Fibroblast of skin of abdomen (primary cell): ENCODE results near the gene VWA5B2.

Experiments
- DNase-seq: peaks from one replicate; pipeline ENCODE4 v3.0.0-alpha.2; 2013

Gene VWA5B2

DNA sequence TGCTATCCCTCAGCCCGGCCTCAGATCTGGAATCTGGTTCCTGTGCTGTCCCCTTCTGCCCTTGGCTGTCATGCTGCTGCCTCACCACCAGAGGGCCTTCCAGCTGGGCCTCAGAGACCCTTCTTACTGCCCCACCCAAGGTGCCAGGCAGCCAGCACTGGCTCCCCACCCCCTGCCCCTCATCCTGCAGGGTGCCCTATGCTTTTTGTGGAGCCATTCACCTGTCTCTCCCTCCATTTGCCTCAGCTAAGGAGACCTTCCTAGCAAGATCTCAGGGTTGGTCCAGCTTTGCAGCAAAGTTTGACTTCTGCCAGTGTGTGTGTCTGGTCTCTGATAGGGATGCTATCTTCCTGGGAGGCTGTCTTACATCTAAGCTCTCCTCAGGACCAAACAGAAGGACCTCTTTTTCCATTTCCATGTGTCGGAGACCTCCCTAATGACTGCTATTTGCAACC lies 1.9 kb upstream of the VWA5B2 start:
- DNase-seq: no peak

DNA sequence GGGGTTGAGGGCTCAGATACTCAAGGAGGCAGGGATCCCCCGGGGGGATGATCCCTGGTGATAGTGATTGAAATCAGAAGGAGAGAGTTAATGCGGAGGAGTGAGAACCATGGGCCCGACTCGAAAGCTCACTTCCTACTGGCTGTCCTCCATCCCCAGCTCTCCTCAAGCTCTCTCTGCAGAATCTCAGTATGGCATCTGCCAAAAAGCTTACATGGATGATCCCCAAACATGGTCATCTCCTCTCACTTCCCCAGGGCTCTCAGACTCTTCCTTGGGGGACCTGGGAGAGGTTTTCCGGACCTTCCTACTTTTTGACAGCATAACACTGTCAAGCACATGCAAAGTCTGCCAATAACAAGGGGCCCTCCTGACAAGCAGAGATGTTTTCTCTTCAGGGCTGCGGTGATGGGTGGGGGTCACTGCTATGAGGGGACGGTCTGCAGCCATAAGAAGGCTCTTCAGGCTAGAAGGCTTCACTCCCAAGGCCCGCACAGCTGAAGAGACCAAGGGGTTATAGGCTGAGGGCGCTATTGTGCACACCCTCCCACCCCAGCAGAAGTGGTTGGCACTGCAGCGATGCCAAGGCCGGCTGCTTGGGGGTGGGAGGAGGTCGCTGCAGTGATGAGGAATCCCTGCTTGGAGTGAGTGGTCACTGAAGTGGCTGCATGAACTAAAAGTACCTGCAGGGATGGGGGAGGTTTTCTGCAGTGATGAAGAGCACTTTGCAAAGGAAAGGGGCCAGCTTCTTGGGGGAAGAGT lies 828 bp upstream of the VWA5B2 start:
- no peak for DNase-seq

DNA sequence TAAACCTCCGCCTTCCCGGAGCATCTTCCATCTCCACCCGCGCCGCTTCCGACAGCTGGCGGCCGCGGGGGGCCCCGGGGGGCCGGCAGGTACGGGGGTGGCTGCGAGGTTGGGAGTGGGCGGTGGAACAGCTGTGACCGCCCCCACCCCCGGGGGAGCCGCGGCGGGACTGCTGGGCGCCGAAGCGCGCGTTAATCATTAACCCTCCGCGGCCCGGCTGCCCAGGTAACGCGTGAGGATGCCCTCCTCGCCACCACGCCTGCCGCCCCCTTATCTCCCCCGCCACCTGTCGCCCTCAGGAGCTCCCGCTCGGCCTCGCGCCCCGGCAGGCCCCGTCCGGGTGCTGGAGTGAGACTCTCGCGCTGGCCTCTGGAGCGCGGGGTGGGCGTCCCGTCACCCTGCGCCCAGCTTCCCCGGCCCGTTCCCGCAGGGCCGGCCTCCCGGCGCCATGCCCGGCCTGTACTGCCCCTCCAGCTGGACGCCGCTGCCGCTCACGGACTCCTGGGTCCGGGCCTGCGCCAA lies 757 bp downstream of the VWA5B2 start:
- DNase-seq: no peak

DNA sequence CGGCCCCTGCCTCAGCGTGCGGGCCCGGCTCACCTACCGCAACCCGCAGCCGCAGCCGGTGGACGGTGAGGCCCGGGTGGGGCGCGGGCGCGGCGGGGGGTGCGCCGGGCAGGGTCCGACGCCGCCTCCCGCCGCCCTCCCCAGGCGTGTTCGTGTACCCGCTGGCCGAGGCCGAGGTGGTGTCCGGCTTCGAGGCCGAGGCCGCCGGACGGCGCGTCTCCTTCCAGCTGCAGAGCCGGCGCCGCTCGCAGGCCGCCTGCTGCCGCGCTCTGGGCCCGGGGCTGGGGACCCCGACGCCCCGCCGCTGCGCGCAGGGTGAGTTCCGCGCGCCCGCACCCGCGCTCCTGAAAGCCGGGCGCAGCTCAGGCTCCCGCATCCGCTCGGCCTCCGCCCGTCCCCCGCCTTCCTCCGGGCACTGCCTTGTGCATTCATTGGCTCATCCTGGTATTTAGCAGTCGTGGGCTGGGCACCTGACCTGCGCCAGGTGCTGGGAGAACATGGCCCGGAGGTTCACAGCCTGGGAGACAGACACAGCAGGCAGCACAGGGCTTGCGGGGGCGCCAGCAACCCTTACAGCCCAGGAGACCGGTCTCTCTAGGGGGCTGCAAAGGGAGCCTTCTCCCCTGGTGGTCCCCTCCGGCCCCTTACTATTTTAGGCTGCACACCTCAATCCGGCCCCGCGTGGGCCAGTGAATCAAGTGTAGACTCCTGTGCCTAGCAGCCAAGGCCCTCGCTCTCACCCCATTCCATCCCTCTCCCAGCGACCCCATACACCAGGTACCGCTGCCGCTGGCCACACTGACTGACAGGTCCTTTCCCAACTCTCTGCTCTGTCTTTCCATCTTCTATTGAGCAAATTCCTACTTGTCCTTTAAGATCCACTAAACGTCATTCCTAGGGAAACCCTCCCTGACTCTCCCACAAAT lies 1.5 kb downstream of the VWA5B2 start:
- DNase-seq: no peak

DNA sequence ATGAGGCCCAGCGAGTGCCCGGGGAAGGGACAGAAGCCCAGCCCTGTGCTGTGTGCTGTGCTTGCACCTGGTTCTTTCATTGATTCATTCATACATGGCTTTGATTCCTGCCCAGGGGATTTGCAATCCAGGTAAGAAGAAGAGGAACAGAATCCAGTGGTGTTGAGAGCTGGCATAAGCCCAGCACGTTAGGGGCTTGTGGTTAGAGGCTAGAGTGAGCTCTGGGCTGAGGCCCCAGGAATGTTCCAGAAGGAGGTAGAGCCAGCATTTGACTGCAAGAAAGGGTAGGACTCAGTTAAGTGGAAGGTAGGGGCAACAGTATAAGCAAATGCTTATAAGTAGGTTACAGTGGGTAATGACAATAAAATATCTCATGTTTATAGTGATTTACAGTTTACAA lies 2.3 kb downstream of the VWA5B2 start:
- no peak for DNase-seq

DNA sequence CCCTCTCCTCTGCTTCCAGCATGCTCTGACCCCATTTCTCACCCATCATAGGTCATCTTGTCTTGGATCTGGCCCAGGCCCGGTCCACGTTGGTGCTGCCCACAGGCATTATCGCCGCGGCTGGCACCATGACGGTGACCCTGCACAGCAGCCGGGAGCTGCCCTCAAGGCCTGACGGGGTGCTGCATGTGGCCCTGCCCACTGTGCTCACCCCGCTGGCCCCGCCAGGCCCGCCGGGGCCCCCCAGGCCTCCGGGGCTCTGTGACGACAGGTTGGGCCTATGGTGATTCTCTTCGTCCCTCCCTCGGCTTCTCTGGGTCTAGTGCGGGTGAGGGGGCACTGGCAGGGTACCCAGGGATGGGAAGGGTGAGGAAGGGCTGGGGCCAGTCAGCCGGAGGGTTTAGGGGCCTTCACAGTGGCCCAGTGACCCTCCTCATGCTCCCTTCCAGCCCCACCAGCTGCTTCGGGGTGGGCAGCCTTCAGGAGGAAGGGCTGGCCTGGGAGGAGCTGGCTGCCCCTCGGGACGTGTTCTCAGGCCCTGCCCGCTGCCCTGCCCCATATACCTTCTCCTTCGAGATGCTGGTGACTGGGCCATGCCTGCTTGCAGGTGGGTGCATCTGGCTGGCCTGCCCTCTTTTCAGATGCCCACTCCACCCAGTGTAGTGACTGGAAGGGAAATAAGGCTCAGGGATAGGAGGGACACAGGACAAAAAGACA lies 3.9 kb downstream of the VWA5B2 start:
- no peak for DNase-seq

DNA sequence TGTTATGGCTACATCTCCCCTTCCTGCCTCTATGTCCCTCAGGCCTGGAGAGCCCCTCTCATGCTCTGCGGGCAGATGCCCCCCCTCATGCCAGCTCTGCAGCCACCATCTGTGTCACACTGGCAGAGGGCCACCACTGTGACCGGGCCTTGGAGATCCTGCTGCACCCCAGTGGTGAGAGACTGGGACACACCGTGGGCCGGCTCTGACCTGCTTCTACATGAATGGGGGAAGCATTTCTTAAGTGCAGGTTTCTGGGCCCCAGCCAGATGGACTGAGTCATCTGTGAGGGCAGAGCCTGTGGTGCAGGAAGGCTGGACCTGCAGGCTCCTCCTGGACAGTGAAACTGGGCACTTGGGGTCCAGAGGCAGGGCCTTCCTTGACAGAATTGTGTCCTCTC lies 4.8 kb downstream of the VWA5B2 start:
- DNase-seq: peak; percentile 44

DNA sequence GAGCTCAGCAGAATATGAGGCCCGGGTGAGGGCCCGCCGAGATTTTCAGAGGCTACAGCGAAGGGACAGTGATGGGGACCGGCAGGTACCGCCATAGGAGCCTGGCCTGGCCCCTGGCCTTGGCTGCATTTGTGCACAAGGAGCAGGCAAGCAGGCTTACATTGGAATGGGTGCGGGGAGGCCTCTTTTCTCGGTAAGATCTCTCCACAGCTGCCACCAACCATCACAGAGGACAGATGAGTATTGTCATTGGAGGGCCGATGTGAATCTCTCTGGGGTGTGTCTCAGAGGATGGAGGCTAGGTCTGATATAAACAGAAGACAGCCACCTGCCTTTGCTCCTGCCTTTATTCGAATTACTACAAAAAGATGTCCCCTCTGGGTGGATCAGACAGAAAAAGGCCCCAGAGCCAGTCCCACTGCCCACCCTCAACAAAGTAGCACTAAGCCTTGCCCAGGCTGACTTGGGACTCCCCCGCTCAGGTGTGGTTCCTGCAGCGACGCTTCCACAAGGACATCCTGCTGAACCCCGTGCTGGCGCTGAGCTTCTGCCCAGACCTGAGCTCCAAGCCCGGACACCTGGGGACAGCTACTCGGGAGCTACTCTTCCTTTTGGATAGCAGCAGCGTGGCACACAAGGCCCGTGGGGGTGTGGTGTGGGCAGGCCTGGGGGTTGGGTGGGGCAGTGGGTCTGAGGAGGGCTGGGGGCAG lies 5.4 kb downstream of the VWA5B2 start:
- no peak for DNase-seq

DNA sequence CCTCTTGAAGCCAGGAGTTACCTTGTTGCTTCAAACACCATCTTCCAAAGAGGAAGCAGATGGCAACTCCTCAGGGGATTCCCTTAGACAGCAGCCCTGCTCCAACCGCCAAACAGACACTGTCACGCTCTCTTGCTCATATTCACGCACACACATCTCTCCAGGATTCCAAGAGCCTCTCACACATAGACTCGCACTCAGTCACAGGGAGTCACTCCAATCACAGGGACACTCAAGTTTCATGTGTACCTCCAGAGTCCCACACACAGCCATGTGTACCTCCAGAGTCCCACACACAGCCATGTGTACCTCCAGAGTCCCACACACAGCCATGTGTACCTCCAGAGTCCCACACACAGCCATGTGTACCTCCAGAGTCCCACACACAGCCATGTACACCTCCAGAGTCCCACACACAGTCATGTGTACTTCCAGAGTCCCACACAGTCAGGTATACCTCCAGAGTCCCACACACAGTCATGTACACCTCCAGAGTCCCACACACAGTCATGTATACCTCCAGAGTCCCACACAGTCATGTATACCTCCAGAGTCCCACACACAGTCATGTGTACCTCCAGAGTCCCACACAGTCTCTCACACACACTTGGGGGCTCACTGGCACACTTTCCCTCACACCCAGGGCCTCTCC lies 6.1 kb downstream of the VWA5B2 start:
- no peak for DNase-seq

DNA sequence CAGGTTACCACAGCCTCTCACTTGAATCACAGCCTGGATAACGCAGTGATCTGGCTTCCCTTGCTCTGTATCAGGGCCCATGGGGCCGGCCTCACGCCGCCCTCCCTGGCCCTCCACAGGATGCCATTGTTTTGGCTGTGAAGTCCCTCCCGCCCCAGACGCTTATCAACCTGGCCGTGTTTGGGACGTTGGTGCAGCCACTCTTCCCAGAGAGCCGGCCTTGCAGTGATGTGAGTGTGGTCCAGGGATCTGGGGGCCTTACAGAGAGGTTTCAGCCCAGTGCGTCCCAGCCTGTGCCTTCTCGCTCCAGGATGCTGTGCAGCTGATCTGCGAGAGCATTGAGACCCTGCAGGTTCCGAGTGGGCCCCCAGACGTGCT lies 6.6 kb downstream of the VWA5B2 start:
- no peak for DNase-seq

DNA sequence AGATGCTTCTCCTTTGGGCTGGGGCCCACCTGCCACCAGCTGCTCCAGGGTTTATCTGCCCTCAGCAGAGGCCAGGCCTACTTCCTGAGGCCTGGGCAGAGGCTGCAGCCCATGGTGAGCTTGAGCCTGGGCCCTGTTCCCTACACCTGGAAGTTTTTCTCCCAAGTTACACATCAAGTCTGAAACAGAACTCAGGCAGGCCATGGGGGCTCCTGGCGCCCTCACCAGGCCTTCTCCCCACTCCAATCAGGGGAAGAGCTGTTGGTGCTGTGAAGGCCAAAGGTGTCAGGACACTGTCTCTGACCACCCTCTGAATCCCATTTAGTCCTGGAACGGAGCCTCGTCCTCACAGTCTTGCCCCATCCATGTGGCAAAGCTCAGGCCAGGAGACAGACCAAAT lies 7.3 kb downstream of the VWA5B2 start:
- DNase-seq: no peak

DNA sequence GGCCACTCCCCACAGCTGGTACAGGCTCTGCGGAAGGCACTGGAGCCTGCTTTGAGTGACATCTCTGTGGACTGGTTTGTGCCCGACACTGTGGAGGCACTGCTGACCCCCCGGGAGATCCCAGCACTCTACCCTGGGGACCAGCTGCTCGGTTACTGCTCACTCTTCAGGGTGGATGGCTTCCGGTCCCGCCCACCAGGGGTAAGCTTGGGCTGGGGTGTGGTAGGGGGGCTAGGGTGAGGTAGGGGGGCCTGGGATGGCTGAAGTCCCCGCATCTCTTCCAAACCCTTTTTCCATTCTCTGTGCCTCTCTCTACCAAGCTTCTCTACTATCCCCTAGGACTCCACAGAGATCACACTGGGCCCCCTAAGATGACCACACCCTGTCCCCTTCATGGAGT lies 7.8 kb downstream of the VWA5B2 start:
- no peak for DNase-seq

DNA sequence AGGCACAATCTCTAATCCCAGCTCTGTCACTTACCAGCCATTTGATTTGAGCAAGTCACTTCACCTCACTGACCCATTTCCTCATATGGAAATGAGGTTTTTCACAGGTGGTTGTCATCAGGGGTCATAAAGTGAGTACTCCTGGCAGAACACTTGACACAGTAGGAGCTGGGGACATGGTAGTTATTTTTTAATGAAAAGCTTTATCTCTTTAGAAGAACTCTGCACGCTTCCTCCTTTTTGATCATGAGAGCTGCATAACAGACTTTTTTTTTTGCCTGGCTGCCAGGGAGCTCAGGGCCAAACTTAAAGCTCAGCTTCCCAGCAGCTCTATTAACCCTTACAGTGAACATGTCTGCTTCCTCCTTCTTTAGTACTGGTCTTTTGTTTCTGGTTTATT lies 8.4 kb downstream of the VWA5B2 start:
- DNase-seq: no peak

DNA sequence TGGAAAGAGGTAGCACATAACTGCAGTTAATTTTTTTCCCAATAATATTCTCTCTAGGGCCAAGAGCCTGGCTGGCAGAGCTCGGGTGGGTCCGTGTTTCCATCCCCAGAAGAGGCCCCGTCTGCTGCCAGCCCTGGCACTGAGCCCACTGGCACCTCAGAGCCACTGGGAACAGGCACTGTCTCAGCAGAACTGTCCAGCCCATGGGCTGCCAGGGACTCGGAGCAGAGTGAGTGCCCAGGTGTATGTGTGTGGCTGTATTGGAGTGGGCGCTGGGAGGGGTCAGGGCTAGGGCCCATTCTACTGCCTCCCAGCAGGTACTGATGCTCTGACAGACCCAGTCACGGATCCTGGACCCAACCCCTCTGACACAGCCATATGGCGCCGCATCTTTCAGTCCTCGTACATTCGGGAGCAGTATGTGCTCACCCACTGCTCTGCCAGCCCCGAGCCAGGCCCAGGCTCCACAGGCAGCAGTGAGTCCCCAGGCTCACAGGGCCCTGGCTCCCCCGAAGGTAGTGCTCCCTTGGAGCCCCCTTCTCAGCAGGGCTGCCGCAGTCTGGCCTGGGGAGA lies 8.9 kb downstream of the VWA5B2 start:
- DNase-seq: no peak

DNA sequence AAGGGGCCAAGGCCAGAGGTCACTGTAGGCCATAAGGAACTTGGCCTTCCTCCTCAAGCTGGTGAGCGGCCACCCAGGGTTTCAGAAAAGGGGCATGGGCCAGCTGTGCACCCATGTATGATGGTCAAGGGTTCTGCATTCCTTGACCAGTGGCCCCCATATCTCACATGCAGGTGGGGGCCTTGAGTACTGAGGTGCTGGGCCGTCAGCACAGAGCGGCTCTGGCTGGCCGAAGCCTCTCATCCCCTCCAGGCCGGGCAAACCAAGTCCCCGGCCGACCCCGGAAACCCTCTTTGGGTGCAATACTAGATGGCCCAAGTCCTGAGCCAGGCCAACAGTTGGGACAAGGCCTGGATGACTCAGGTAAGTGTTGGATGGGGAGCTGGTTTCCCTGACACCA lies 9.8 kb downstream of the VWA5B2 start:
- DNase-seq: no peak

DNA sequence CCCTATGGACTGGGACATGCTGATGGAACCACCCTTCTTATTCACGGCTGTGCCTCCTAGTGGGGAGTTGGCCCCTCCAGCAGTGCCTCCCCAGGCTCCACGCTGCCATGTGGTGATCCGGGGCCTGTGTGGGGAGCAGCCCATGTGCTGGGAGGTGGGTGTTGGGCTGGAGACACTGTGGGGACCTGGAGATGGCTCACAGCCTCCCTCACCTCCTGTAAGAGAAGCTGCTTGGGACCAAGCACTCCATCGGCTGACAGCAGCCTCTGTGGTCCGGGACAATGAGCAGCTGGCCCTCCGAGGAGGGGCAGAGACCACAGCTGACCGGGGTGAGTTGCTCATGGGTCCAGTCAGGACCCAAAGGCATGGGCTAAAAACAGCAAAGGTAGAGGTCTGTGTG lies 10.3 kb downstream of the VWA5B2 start:
- no peak for DNase-seq

DNA sequence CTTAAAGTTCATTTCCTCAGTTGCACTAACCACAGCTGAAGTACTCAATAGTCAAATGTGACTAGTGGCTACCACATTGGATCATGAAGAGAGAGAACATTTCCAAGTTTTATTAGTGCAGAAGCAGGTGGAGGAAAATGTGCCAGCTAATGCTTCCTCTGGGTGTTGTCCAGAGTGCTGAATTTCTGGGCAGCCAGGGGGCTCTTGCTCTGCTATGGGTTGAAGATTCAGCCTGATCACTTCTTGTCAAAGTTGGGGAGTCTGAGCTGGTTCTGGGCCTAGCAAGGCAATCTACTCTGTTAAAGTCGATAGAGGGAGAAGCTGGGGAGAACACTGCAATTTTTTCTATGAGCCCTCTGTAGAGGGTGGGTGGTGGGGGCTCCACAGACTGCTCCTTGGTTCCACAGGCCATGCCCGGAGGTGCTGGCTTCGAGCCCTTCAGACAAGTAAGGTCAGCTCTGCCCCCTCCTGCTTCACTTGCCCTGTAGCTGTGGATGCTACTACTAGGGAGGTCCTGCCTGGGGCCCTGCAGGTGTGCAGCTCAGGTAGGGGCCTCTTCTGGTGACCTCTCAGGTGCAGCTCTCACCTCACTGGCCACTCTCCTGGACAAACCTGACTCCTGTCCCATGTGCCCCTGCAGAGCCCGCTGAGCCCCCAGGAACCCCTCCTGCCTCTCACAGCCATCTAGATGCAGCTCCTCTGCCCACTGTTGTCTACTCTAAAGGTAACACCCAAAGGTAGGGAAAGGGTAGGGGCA lies 11.2 kb downstream of the VWA5B2 start:
- DNase-seq: peak; percentile 29

DNA sequence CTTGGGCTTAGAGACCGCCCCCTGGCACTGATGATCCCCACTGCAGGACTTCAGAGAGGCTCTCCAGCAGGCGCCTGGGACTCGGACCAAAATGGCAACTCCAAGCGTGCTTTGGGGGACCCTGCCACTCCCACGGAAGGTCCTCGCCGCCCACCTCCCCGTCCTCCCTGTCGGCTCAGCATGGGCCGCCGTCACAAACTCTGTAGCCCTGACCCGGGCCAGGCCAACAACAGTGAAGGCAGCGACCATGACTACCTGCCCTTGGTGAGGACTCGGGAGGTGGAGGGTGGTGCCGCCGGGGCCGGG lies 11.7 kb downstream of the VWA5B2 start:
- no peak for DNase-seq

DNA sequence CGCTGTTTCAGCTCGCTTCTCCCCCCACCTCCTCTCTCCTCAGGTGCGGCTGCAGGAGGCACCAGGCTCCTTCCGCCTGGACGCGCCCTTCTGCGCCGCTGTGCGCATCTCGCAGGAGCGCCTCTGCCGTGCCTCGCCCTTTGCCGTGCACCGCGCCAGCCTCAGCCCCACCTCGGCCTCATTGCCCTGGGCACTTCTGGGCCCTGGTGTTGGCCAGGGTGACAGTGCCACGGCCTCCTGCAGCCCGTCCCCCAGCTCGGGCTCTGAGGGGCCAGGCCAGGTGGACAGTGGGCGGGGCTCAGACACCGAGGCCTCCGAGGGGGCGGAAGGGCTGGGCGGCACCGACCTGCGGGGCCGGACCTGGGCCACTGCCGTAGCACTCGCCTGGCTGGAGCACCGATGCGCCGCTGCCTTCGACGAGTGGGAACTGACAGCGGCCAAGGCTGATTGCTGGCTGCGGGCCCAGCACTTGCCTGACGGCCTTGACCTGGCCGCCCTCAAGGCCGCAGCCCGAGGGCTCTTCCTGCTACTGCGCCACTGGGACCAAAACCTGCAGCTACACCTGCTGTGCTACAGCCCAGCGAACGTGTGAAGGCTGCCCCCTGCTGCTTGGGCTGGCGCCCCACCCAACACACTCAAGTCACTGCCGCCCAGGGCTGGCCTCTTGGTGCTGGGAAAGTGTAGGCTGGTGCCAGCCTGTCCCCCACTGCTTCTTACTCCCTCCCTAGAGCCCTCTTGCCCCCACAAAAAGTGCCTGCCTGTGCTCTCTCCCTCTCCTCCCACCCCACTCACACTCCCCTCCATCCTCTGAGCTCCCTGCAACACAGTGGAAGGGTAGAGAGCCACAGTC lies 12.3 kb downstream of the VWA5B2 start:
- no peak for DNase-seq

DNA sequence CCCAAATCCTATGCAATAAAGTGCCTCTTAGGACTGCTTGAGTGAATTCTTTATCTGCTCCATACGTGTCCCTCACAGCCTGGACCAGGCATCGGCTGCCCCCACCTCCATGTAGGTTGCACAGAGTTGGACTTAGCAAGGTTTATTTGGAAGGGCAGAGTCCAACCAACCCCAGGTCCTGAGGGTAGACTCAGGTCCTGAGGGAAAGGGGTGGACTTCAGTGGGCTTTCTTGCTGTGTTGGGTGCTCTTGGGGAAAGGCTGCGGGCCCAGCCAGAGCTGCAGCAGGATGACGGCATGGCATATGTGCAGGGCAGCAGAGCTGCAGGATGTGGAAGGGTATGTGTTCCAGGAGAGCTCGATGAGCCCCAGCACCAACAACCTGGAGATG lies 12.9 kb downstream of the VWA5B2 start:
- no peak for DNase-seq
